ENCODE measurements around the gene FCAMR. TPM values are rescaled to one million over a fixed set of nuclear protein-coding genes. Genes with fewer than 3 reads are reported as not detected.
"Not testable (repeated sequence)": the region's sequence is repeated elsewhere in the genome, so short reads cannot be mapped to it uniquely, and the experiment has no call there.

Gene FCAMR
- polyA plus RNA-seq, 6 donors from 2014 or later, result not detected

DNA sequence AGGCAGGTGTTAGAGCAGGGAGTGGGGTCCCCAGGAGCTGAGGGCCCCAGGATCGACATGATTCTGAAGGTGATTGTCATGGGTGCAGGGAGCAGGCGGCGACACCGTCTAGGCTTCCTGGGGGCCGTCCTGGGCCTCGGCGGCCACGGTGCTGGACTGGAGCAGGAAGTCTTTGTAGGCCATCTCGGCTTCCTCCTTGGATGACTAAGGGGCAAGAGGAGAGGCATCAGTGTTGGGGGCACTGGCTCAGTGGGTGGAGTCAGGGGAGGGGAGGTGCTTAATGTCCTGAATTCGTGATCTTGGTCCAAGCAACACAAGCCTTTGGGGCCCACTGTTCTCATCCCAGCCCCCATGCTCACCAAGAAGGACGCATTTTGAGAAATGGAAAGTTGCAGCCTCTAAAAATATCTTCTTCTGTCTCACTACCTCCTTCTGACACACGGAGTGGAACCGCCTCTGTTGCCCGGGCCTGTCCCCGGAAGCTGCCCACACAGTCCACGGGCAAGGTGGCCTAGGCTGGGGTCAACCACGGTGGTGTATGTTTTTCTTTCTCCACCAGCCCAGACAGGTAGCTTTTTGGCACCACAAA is 40.0 kb downstream of the FCAMR start:
- peak overlapping the region; percentile 61 to 93 (median 82) for H3K4me3 Mint-ChIP-seq
- H3K27ac Mint-ChIP-seq, result peak overlapping the region; percentile 97 to 100 (median 99)
- H3K4me1 Mint-ChIP-seq, result peaks cover 58 to 67% (median 59%) of the 10 kb centered on the region in 3 donors
- H3K36me3 Mint-ChIP-seq, result no peaks in the 10 kb centered on the region
- ATAC-seq (ENCODE audit: low read depth in 2 of 2), result peak; percentile 75 to 79
- no peaks in the 10 kb centered on the region for H3K9me3 Mint-ChIP-seq
- no peaks in the 10 kb centered on the region for H3K27me3 Mint-ChIP-seq
- DNase-seq, result peak; percentile 79

GRCh38 chr1:206929524-206929923 is 40.7 kb downstream of the FCAMR start:
- Mint-ChIP-seq H3K36me3 (no peaks in the 10 kb centered on the region), H3K4me1 (peaks cover 54 to 67% (median 54%) of the 10 kb centered on the region in 3 donors), H3K9me3 (no peaks in the 10 kb centered on the region), H3K27me3 (no peaks in the 10 kb centered on the region), H3K27ac (peak overlapping the region; percentile 97 to 100 (median 99)), H3K4me3 (peak overlapping the region; percentile 61 to 93 (median 82))
- DNase-seq (no peak), ATAC-seq (ENCODE audit: low read depth in 2 of 2) (peak in 1 of 2 donors; percentile 8)

DNA sequence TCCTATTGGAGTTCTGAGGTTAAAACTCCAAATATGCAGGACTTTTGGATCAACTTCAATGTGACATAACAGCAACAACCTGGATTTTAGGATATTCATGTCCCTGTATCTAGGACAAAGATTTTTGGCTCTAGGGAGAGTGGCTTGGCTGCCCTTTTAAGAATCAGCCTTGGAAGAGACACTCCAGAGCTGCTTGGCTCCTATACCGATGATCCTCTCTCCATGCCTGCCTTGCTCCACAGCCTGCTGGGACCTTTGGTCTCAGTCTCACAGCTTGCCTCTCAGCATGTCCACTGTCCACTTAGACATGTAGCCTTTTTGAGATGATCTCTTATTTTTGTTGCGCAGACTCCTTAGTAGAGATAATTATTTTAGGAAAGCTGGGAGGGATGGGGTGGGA is 44.0 kb downstream of the FCAMR start:
- ATAC-seq (ENCODE audit: low read depth in 2 of 2), result no peak
- Mint-ChIP-seq H3K27me3 (no peaks in the 10 kb centered on the region), H3K4me1 (peaks cover 31 to 42% (median 31%) of the 10 kb centered on the region in 3 donors), H3K4me3 (peak overlapping the region in 1 of 8 donors; percentile 39), H3K9me3 (no peaks in the 10 kb centered on the region), H3K27ac (peak overlapping the region in 2 of 6 donors; percentile 57 to 98), H3K36me3 (no peaks in the 10 kb centered on the region)
- DNase-seq, result no peak

GRCh38 chr1:206925106-206925736 is 45.0 kb downstream of the FCAMR start:
- Mint-ChIP-seq H3K9me3 (no peaks in the 10 kb centered on the region), H3K27me3 (no peaks in the 10 kb centered on the region), H3K4me3 (no peak overlapping the region), H3K27ac (no peak overlapping the region), H3K36me3 (peaks cover 9 to 10% of the 10 kb centered on the region in 2 donors), H3K4me1 (peaks cover 20 to 31% (median 24%) of the 10 kb centered on the region in 3 donors)
- DNase-seq (peak; percentile 72), ATAC-seq (ENCODE audit: low read depth in 2 of 2) (peak; percentile 31 to 33)

DNA sequence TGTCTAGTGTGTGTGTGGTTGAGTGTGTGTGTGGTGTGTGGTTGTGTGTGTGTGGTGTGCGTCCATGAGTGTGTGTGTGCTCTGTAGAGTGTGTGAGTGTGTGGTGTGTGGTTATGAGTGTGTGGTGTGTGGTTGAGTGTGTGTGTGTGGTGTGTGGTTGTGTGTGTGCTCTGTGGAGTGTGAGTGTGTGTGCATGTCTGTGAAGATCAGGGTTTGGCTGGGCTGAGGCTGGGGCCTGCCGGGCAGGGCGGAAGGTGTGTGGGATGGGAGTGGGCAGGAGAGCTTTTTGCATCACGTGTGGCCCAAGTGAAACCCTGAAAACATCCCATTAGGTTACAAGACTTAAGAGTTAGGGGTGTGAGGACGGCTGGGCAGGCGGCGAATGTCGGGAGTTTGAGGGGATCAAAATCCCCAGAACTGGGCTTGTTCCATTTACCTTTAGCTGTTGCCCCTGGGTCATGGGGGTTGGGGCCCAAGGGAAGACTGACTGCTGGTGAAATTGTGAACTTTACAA is 45.6 kb downstream of the FCAMR start:
- H3K27me3 Mint-ChIP-seq, result no peaks in the 10 kb centered on the region
- no peak overlapping the region for H3K4me3 Mint-ChIP-seq
- ATAC-seq (ENCODE audit: low read depth in 2 of 2), result no peak
- no peak overlapping the region for H3K27ac Mint-ChIP-seq
- peaks cover 14 to 25% (median 22%) of the 10 kb centered on the region in 3 donors for H3K4me1 Mint-ChIP-seq
- no peaks in the 10 kb centered on the region for H3K9me3 Mint-ChIP-seq
- no peak for DNase-seq
- peaks cover 15 to 16% of the 10 kb centered on the region in 2 donors for H3K36me3 Mint-ChIP-seq

- H3K9me3 Mint-ChIP-seq; DNase-seq; H3K27me3 Mint-ChIP-seq; H3K27ac Mint-ChIP-seq; H3K4me3 Mint-ChIP-seq; ATAC-seq (ENCODE audit: low read depth in 2 of 2): not testable (repeated sequence)
- peaks cover 10 to 19% (median 19%) of the 10 kb centered on the region in 3 donors for H3K4me1 Mint-ChIP-seq
- H3K36me3 Mint-ChIP-seq, result peaks cover 17 to 18% of the 10 kb centered on the region in 2 donors
Observed at GRCh38 chr1:206923961-206924557, 46.2 kb downstream of the FCAMR start.

DNA sequence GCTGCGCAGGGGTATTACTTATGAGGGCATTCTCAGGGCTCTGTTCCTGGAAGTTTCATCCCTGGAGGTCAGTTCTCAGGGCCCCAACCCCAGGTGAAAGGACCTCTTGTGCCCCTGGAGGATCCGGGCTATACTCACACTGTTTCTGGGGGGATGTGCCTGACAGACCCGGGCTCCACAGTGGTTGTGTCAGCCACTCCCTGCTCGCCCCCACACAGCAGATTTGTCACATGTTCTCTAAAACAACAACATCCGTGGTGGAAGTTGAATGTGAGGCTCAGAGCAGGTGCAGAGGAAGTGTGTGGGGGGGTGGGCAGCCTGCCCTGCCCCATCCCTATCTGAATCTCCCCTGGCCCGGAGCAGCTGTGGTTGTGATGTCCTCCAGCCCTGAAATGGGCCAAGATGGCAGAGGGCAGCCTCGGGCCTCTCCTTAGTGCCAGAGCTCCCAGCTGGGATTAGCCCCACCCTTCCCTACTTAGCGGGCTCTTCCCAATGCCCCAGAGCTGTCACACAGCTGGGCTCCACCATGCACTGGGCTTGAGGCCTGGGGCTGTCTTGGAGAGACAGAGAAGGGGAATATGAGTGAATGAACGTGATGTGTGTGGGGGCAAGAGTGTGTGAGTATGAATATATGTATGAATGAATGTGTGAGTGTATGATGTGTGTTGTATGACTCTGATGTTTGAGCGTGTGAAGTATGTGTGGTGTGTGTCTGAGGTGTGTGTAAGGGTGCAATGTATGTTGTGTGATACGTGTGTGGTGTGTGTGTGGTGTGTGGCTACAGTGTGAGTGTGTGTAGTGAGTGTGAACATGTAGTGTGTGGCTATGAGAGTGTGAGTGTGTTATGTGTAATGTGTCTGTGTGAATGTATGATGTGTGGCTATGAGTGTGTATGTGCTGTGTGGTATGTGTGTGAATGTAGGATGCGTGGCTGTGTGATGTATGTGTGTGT is 47.0 kb downstream of the FCAMR start:
- ATAC-seq (ENCODE audit: low read depth in 2 of 2) (peak; percentile 84), DNase-seq (peak; percentile 93)
- Mint-ChIP-seq H3K27me3 (no peaks in the 10 kb centered on the region), H3K9me3 (no peaks in the 10 kb centered on the region), H3K36me3 (peaks cover 21 to 22% of the 10 kb centered on the region in 2 donors), H3K4me3 (no peak overlapping the region), H3K27ac (no peak overlapping the region), H3K4me1 (peaks cover 12 to 21% (median 13%) of the 10 kb centered on the region in 3 donors)

- ATAC-seq (ENCODE audit: low read depth in 2 of 2), result no peak
Observed at GRCh38 chr1:206922524-206922923, 47.7 kb downstream of the FCAMR start.

DNA sequence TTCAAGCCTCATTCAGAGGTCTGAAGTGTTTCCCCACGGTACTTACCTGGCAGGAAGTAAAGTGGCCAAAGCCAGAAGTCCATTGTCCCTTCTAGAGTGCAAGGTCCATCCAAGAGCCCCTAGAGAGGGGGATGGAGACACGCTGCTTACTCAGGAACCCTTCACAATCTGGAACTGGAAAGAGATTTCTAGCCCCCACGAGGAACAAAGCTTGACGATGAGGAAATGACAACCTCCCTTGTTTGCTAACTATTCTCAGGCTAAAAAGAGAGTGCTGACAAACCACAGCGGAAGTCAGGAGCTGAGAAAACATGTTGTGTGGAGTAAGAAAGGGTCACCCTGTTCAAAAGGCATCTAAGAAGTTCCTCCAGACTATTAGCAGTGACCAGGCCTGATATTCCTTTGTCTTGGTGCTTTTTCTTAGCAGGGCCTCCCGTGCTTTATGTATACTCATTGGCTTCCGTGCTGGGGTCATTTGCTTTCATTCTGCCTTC is 48.4 kb downstream of the FCAMR start, which contains the start of gene FCMR:
Gene FCMR, minus strand, starts transcription at position 170 of the 494 bp plus-strand sequence. Its CDS starts 87 bp downstream, at position 83.
- Mint-ChIP-seq H3K36me3 (peaks cover 35 to 36% of the 10 kb centered on the region in 2 donors), H3K4me3 (no peak within 1 kb of the TSS), H3K4me1 (peaks cover 16 to 24% (median 17%) of the 10 kb centered on the region in 3 donors), H3K9me3 (no peaks in the 10 kb centered on the region), H3K27ac (no peak within 1 kb of the TSS), H3K27me3 (no peaks in the 10 kb centered on the region)
- DNase-seq (peak; percentile 73), ATAC-seq (ENCODE audit: low read depth in 2 of 2) (peak; percentile 35 to 39)

More at GRCh38 chr1:206922524-206922923, 47.7 kb downstream of the FCAMR start:
- Mint-ChIP-seq H3K9me3 (no peaks in the 10 kb centered on the region), H3K4me1 (peaks cover 12 to 21% (median 13%) of the 10 kb centered on the region in 3 donors), H3K27ac (no peak overlapping the region), H3K27me3 (no peaks in the 10 kb centered on the region), H3K4me3 (no peak overlapping the region), H3K36me3 (peaks cover 28 to 29% of the 10 kb centered on the region in 2 donors)
- DNase-seq, result no peak

DNA sequence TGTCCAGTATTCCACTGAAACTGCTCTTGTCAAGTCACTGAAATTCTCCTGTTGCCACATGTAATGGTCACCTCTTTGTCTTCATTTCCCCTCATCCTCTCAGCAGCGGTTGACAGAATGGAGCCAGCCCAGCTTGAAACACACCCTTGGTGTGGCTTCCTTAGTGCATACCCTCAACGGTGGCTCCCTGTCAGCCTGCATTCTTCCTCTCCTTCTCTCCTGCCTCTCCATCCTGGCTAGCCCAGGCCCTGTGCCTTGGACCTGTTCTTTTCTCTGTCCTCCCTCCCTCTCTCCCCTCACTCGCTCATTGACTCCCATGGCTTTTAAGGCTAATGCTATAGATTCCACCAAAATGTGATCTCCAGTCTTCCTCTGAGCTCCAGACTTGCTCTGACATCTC is 52.2 kb downstream of the FCAMR start:
- peak overlapping the region in 4 of 6 donors; percentile 64 to 96 (median 92) for H3K27ac Mint-ChIP-seq
- H3K4me1 Mint-ChIP-seq, result peaks cover 53 to 61% (median 55%) of the 10 kb centered on the region in 3 donors
- no peaks in the 10 kb centered on the region for H3K27me3 Mint-ChIP-seq
- H3K4me3 Mint-ChIP-seq, result no peak overlapping the region
- H3K36me3 Mint-ChIP-seq, result peaks cover 64 to 74% of the 10 kb centered on the region in 2 donors
- no peak for DNase-seq
- H3K9me3 Mint-ChIP-seq, result no peaks in the 10 kb centered on the region
- no peak for ATAC-seq (ENCODE audit: low read depth in 2 of 2)

DNA sequence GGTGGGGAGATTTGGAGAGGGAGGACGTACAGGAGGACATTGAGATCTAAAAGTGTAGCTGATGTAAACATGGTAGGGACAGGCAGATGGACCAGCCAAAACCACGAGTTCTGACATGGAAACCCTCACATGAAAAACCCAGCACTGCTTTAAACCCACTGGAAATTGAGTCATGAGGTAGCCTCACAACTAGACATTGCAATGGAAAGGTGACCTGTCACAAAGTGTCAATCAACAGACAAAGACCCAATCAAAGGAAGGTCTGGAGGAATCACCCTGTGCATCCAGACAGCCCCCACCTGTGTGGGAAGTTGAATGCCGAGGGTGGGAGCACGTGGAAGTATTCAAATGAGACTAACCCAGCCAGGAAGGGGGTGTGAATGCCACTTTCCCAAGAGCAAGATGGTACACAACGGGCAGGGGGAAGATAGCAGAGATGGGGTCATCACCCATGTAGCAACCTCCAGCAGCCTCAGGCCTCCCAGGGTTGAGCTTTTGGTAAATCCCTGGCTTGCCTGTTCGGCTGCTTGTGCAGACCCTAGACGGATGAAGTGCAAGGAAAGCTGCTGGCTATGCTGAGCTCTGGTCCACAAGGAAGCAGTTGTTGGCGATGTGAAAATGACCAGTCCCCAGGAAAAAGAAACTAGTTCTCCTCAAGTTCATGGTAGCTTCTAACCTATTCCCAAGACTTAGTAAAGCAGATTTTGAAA is 54.1 kb downstream of the FCAMR start:
- ATAC-seq (ENCODE audit: low read depth in 2 of 2) (no peak), DNase-seq (no peak)
- peak overlapping the region in 5 of 6 donors; percentile 79 to 97 (median 93) for H3K27ac Mint-ChIP-seq
- no peak overlapping the region for H3K4me3 Mint-ChIP-seq
- no peaks in the 10 kb centered on the region for H3K9me3 Mint-ChIP-seq
- H3K4me1 Mint-ChIP-seq, result peaks cover 71 to 80% (median 74%) of the 10 kb centered on the region in 3 donors
- H3K36me3 Mint-ChIP-seq, result peaks cover 76 to 91% of the 10 kb centered on the region in 2 donors
- no peaks in the 10 kb centered on the region for H3K27me3 Mint-ChIP-seq
